Esophagus mucosa (tissue), 1 donor: ENCODE data around the gene SRSF1. TPM values are rescaled to one million over a fixed set of nuclear protein-coding genes. Genes with fewer than 3 reads are reported as not detected.
A peak's percentile ranks its signal among the peaks of the same experiment; 100 is the strongest.

ENCODE experiments used
- ATAC-seq: fragments of 200-7000 bp; cut with Tn5 transposase; one replicate; pipeline ENCODE4 v1.9.1; 2020
- total RNA-seq: library from RNA; stranded (reverse); gene quantifications from one replicate; pipeline ENCODE4 v1.2.4, GENCODE V29; 2023
- donor health status: DM: yes; HTN: yes; CAD: no.

The SRSF1 gene
- total RNA-seq, 1 donor from 2014 or later = 129 TPM

- no peak for ATAC-seq
Observed at GRCh38 chr17:58010067-58010799, 3.2 kb upstream of the SRSF1 start.

- no peak for ATAC-seq
Observed at GRCh38 chr17:58007781-58008706, 998 bp upstream of the SRSF1 start.

- ATAC-seq = peak; percentile 69
Observed at GRCh38 chr17:58006560-58006923, 504 bp downstream of the SRSF1 start.

- ATAC-seq = peak; percentile 1
Observed at GRCh38 chr17:58005728-58006559, 1.1 kb downstream of the SRSF1 start.

GRCh38 chr17:58005031-58005727, 1.9 kb downstream of the SRSF1 start:
- ATAC-seq = no peak

GRCh38 chr17:58004060-58004459, 3.0 kb downstream of the SRSF1 start:
- no peak for ATAC-seq

GRCh38 chr17:58002973-58003372, 4.1 kb downstream of the SRSF1 start:
- ATAC-seq = no peak

- ATAC-seq = no peak
Observed at GRCh38 chr17:58002154-58002948, 4.7 kb downstream of the SRSF1 start.

GRCh38 chr17:58001461-58002124, 5.5 kb downstream of the SRSF1 start:
- ATAC-seq = no peak

- ATAC-seq = peak; percentile 76
Observed at GRCh38 chr17:57999496-58000017, 7.5 kb downstream of the SRSF1 start.

GRCh38 chr17:57999010-57999495, 8.0 kb downstream of the SRSF1 start:
- ATAC-seq = no peak

- ATAC-seq = no peak
Observed at GRCh38 chr17:57997085-57997809, 9.8 kb downstream of the SRSF1 start.

- peak; percentile 92 for ATAC-seq
Observed at GRCh38 chr17:57995076-57995956, 11.7 kb downstream of the SRSF1 start.

GRCh38 chr17:57994436-57994835, 12.6 kb downstream of the SRSF1 start:
- ATAC-seq = no peak

- ATAC-seq = no peak
Observed at GRCh38 chr17:57993471-57994365, 13.3 kb downstream of the SRSF1 start.

- no peak for ATAC-seq
Observed at GRCh38 chr17:57991537-57991936, 15.5 kb downstream of the SRSF1 start.

GRCh38 chr17:57990037-57990436, 17.0 kb downstream of the SRSF1 start:
- ATAC-seq = no peak
